SK-N-MC (cell line): ENCODE data around the gene KDM5B.

Experiments used
- EZH2 ChIP-seq: fragments of 200-600 bp; sonication (generic); IDR thresholded peaks from one replicate; pipeline ENCODE4 v1.6.1; 2017; ENCODE audit warnings: antibody characterized with exemption
- POLR2AphosphoS5 ChIP-seq: IDR thresholded peaks from 2 replicates; pipeline ENCODE4 v1.6.1; 2012; ENCODE audit warnings: mild to moderate bottlenecking, low read depth, low read length, borderline replicate concordance

DNA sequence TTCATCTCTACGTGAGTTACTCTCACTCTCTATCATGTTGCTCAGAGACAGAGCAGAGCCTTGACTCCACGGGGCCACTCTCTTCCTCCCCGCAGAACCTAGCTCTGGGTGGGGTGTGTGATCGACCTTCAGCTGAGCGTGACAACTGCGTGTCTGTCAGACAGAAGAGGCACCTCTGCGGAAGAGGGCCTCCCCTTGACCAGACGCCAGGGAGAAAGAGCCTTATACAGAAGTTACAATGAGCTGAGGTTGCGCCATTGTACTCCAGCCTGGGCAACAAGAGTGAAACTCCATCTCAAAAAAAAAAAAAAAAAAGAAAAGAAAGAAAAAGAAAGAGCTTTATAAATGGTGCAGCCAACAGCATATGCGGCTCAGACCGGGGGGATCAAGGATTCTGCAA, 120.9 kb downstream of the KDM5B start:
- TF ChIP-seq EZH2 (no peak), POLR2AphosphoS5 (no peak)
